ENCODE results near the gene TMPRSS6.

DNA sequence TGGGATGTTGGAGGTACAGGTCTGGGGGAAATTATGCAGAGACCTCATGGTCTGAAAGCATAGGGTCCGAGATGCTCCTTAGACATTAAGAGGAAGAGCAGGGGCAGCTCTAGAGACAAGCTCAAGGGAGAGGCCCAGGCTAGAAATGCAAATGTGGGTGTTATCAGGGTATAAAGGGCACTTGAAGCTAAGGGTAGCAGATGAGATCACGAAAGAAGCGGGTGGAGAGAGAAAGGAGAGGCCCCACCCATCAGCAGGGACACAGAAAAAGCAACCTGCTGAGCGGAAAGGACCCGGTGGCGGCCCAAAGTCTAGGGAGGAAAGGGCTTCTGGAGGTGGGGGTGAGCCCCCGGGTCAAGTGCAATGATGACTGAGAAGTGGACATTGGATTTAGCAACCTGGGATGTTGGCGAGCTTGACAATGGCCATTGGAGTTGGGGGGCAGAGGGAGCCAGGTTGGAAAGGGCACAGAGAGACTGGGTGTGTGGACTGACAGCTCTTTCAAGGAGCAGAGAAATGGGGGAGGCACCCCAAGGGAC, 8.9 kb downstream of the TMPRSS6 start:
- TF ChIP-seq POLR2A (IDR thresholded peaks at IDR 0.05): no peak
- TF ChIP-seq, protein P1, sequence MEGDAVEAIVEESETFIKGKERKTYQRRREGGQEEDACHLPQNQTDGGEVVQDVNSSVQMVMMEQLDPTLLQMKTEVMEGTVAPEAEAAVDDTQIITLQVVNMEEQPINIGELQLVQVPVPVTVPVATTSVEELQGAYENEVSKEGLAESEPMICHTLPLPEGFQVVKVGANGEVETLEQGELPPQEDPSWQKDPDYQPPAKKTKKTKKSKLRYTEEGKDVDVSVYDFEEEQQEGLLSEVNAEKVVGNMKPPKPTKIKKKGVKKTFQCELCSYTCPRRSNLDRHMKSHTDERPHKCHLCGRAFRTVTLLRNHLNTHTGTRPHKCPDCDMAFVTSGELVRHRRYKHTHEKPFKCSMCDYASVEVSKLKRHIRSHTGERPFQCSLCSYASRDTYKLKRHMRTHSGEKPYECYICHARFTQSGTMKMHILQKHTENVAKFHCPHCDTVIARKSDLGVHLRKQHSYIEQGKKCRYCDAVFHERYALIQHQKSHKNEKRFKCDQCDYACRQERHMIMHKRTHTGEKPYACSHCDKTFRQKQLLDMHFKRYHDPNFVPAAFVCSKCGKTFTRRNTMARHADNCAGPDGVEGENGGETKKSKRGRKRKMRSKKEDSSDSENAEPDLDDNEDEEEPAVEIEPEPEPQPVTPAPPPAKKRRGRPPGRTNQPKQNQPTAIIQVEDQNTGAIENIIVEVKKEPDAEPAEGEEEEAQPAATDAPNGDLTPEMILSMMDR (IDR thresholded peaks at IDR 0.05): no peak

All from right lobe of liver (tissue), 4 donors.